ENCODE results near the gene ANAPC7.
"Not testable (repeated sequence)": the region's sequence is repeated elsewhere in the genome, so short reads cannot be mapped to it uniquely, and the experiment has no call there.

Gene ANAPC7

GRCh38 chr12:110366321-110367142 lies 37.0 kb downstream of the ANAPC7 start:
- ATAC-seq = no peak
- H3K4me1 Mint-ChIP-seq = peaks cover 21% of the 10 kb centered on the region
- H3K9me3 Mint-ChIP-seq = no peaks in the 10 kb centered on the region
- H3K36me3 Mint-ChIP-seq = peaks cover 1% of the 10 kb centered on the region
- H3K27me3 Mint-ChIP-seq = no peaks in the 10 kb centered on the region
- no peak overlapping the region for H3K27ac Mint-ChIP-seq
- no peak overlapping the region for H3K4me3 Mint-ChIP-seq

GRCh38 chr12:110365489-110366320 lies 37.8 kb downstream of the ANAPC7 start:
- peaks cover 13% of the 10 kb centered on the region for H3K4me1 Mint-ChIP-seq
- H3K4me3 Mint-ChIP-seq = no peak overlapping the region
- no peaks in the 10 kb centered on the region for H3K27me3 Mint-ChIP-seq
- H3K27ac Mint-ChIP-seq = no peak overlapping the region
- no peaks in the 10 kb centered on the region for H3K9me3 Mint-ChIP-seq
- no peak for ATAC-seq
- H3K36me3 Mint-ChIP-seq = no peaks in the 10 kb centered on the region

- H3K4me3 Mint-ChIP-seq = no peak overlapping the region
- no peaks in the 10 kb centered on the region for H3K9me3 Mint-ChIP-seq
- H3K36me3 Mint-ChIP-seq = no peaks in the 10 kb centered on the region
- H3K27me3 Mint-ChIP-seq = no peaks in the 10 kb centered on the region
- H3K4me1 Mint-ChIP-seq = no peaks in the 10 kb centered on the region
- no peak overlapping the region for H3K27ac Mint-ChIP-seq
- ATAC-seq = no peak
Observed at GRCh38 chr12:110361216-110361615, 42.3 kb downstream of the ANAPC7 start.

GRCh38 chr12:110358384-110359097 lies 45.0 kb downstream of the ANAPC7 start:
- not testable (repeated sequence) for H3K9me3 Mint-ChIP-seq, H3K27me3 Mint-ChIP-seq, H3K36me3 Mint-ChIP-seq, H3K27ac Mint-ChIP-seq, H3K4me1 Mint-ChIP-seq, ATAC-seq, H3K4me3 Mint-ChIP-seq

GRCh38 chr12:110355073-110355472 lies 48.4 kb downstream of the ANAPC7 start:
- H3K4me1 Mint-ChIP-seq = peaks cover 5% of the 10 kb centered on the region
- H3K36me3 Mint-ChIP-seq = peaks cover 7% of the 10 kb centered on the region
- ATAC-seq = no peak
- H3K27me3 Mint-ChIP-seq = no peaks in the 10 kb centered on the region
- H3K9me3 Mint-ChIP-seq = no peaks in the 10 kb centered on the region
- H3K27ac Mint-ChIP-seq = no peak overlapping the region
- H3K4me3 Mint-ChIP-seq = no peak overlapping the region

- Mint-ChIP-seq H3K4me3 (no peak overlapping the region), H3K36me3 (peaks cover 13% of the 10 kb centered on the region), H3K27me3 (no peaks in the 10 kb centered on the region), H3K9me3 (no peaks in the 10 kb centered on the region), H3K4me1 (peaks cover 11% of the 10 kb centered on the region), H3K27ac (no peak overlapping the region)
- no peak for ATAC-seq
Observed at GRCh38 chr12:110354172-110354780, 49.2 kb downstream of the ANAPC7 start.

- Mint-ChIP-seq H3K4me1 (peaks cover 14% of the 10 kb centered on the region), H3K27me3 (no peaks in the 10 kb centered on the region), H3K9me3 (no peaks in the 10 kb centered on the region), H3K4me3 (no peak overlapping the region), H3K36me3 (peaks cover 21% of the 10 kb centered on the region), H3K27ac (no peak overlapping the region)
- no peak for ATAC-seq
Observed at GRCh38 chr12:110353211-110353965, 50.1 kb downstream of the ANAPC7 start.

GRCh38 chr12:110352401-110352800 lies 51.1 kb downstream of the ANAPC7 start:
- Mint-ChIP-seq H3K4me3 (no peak overlapping the region), H3K27me3 (no peaks in the 10 kb centered on the region), H3K27ac (no peak overlapping the region), H3K9me3 (no peaks in the 10 kb centered on the region), H3K36me3 (peaks cover 28% of the 10 kb centered on the region), H3K4me1 (peaks cover 14% of the 10 kb centered on the region)
- no peak for ATAC-seq

- ATAC-seq = no peak
- Mint-ChIP-seq H3K9me3 (no peaks in the 10 kb centered on the region), H3K27me3 (no peaks in the 10 kb centered on the region), H3K36me3 (peaks cover 40% of the 10 kb centered on the region), H3K4me3 (no peak overlapping the region), H3K4me1 (peaks cover 14% of the 10 kb centered on the region), H3K27ac (no peak overlapping the region)
Observed at GRCh38 chr12:110351119-110351518, 52.4 kb downstream of the ANAPC7 start.

GRCh38 chr12:110349514-110350151 lies 53.9 kb downstream of the ANAPC7 start:
- Mint-ChIP-seq H3K9me3 (no peaks in the 10 kb centered on the region), H3K27ac (peak overlapping the region; percentile 33), H3K36me3 (peaks cover 51% of the 10 kb centered on the region), H3K4me1 (peaks cover 14% of the 10 kb centered on the region), H3K27me3 (no peaks in the 10 kb centered on the region), H3K4me3 (no peak overlapping the region)
- ATAC-seq = peak; percentile 82

- peak; percentile 10 for ATAC-seq
- Mint-ChIP-seq H3K4me3 (no peak overlapping the region), H3K36me3 (peaks cover 56% of the 10 kb centered on the region), H3K27ac (peak overlapping the region; percentile 33), H3K9me3 (no peaks in the 10 kb centered on the region), H3K4me1 (peaks cover 14% of the 10 kb centered on the region), H3K27me3 (no peaks in the 10 kb centered on the region)
Observed at GRCh38 chr12:110349096-110349495, 54.4 kb downstream of the ANAPC7 start.

GRCh38 chr12:110348431-110349059 lies 55.0 kb downstream of the ANAPC7 start:
- peaks cover 61% of the 10 kb centered on the region for H3K36me3 Mint-ChIP-seq
- H3K27me3 Mint-ChIP-seq = no peaks in the 10 kb centered on the region
- no peak overlapping the region for H3K4me3 Mint-ChIP-seq
- no peak overlapping the region for H3K27ac Mint-ChIP-seq
- H3K4me1 Mint-ChIP-seq = peaks cover 14% of the 10 kb centered on the region
- no peaks in the 10 kb centered on the region for H3K9me3 Mint-ChIP-seq
- ATAC-seq = no peak

- no peaks in the 10 kb centered on the region for H3K9me3 Mint-ChIP-seq
- H3K4me3 Mint-ChIP-seq = no peak overlapping the region
- H3K27me3 Mint-ChIP-seq = no peaks in the 10 kb centered on the region
- peaks cover 69% of the 10 kb centered on the region for H3K36me3 Mint-ChIP-seq
- no peak for ATAC-seq
- H3K27ac Mint-ChIP-seq = no peak overlapping the region
- peaks cover 9% of the 10 kb centered on the region for H3K4me1 Mint-ChIP-seq
Observed at GRCh38 chr12:110347767-110348166, 55.7 kb downstream of the ANAPC7 start.

GRCh38 chr12:110345963-110346362 lies 57.5 kb downstream of the ANAPC7 start:
- no peak for ATAC-seq
- Mint-ChIP-seq H3K27me3 (no peaks in the 10 kb centered on the region), H3K9me3 (no peaks in the 10 kb centered on the region), H3K4me3 (no peak overlapping the region), H3K4me1 (peaks cover 9% of the 10 kb centered on the region), H3K36me3 (peaks cover 81% of the 10 kb centered on the region), H3K27ac (no peak overlapping the region)

Data from stimulated activated memory B cell treated with anti-CD40 and anti-IgM and Interleukin-4, amounts not matched to agents 10 μg/mL and 1 μg/mL and 100 μg/mL, for 72 hours (primary cell).